HEK293T (cell line): ENCODE data around the gene FCN3.

ENCODE experiments used
- FOXA1 ChIP-seq: fragments of 450-650 bp; IDR thresholded peaks from 2 replicates; pipeline ENCODE4 v1.6.1; 2016; ENCODE audit warnings: mild to moderate bottlenecking
- SP1 ChIP-seq: fragments of 450-650 bp; IDR thresholded peaks from 2 replicates; pipeline ENCODE4 v1.6.1; 2017
- TARDBP ChIP-seq: fragments of 450-650 bp; IDR thresholded peaks from 2 replicates; pipeline ENCODE4 v1.6.1; 2016

- TF ChIP-seq FOXA1 (no peak), SP1 (no peak), TARDBP (no peak)
Measured at GRCh38 chr1:27377760-27378495, 3.3 kb upstream of the FCN3 start.
